H1 (cell line): ENCODE results near the gene LRRC26.

Experiments
- BACH1 ChIP-seq: IDR thresholded peaks from 2 replicates; pipeline ENCODE4 v1.6.1; 2012; ENCODE audit warnings: low read length, improper control_type of control experiment
- CBX5 ChIP-seq: fragments of 300-800, 300-1000 bp; sonication (generic); IDR thresholded peaks from 2 replicates; pipeline ENCODE4 v1.7.1; 2016; ENCODE audit warnings: antibody characterized with exemption, low read length, low read depth
- EGR1 ChIP-seq: IDR thresholded peaks from 2 replicates; pipeline ENCODE4 v1.6.1; 2011; ENCODE audit warnings: low read depth, low read length, borderline replicate concordance
- EP300 ChIP-seq, 2 experiments: IDR thresholded peaks; 1 replicate in 1 of 2; 2 replicates in 1 of 2; pipeline ENCODE4 v1.6.1; 2011 to 2012; ENCODE audit warnings: low read depth in 2 of 2, low read length in 2 of 2, mild to moderate bottlenecking in 2 of 2, borderline replicate concordance in 1 of 2, inconsistent platforms in 1 of 2, moderate library complexity in 1 of 2
- GABPA ChIP-seq: IDR thresholded peaks from 2 replicates; pipeline ENCODE4 v1.6.1; 2011; ENCODE audit warnings: mild to moderate bottlenecking, low read length, moderate library complexity, borderline replicate concordance; ENCODE audit not compliant: insufficient read depth
- NRF1 ChIP-seq: IDR thresholded peaks from 2 replicates; pipeline ENCODE4 v1.6.1; 2011; ENCODE audit warnings: mild to moderate bottlenecking, low read depth, low read length, improper control_type of control experiment
- POLR2A ChIP-seq, 2 experiments: IDR thresholded peaks; 1 replicate in 1 of 2; 2 replicates in 1 of 2; pipeline ENCODE4 v1.6.1; 2011; ENCODE audit warnings: low read depth in 2 of 2, low read length in 2 of 2, mild to moderate bottlenecking in 2 of 2; ENCODE audit errors: control extremely low read depth in 1 of 2
- POLR2AphosphoS5 ChIP-seq: IDR thresholded peaks from 2 replicates; pipeline ENCODE4 v1.6.1; 2011; ENCODE audit warnings: low read depth, low read length
- TAF1 ChIP-seq: IDR thresholded peaks from 2 replicates; pipeline ENCODE4 v1.6.1; 2011; ENCODE audit warnings: mild to moderate bottlenecking, low read depth, low read length
- TBP ChIP-seq: IDR thresholded peaks from 2 replicates; pipeline ENCODE4 v1.6.1; 2011; ENCODE audit warnings: low read depth, low read length, improper control_type of control experiment
- TCF12 ChIP-seq: IDR thresholded peaks from 2 replicates; pipeline ENCODE4 v1.6.1; 2011; ENCODE audit warnings: low read depth, mild to moderate bottlenecking, low read length
- USF2 ChIP-seq: IDR thresholded peaks from 2 replicates; pipeline ENCODE4 v1.6.1; 2011; ENCODE audit warnings: low read length, improper control_type of control experiment
- TF ChIP-seq, protein P1 (sequence below), 3 experiments: IDR thresholded peaks; 1 replicate in 2 of 3; 2 replicates in 1 of 3; pipeline versions ENCODE4 v1.5.1 to v1.6.1; 2011; ENCODE audit warnings: low read length in 3 of 3, mild to moderate bottlenecking in 3 of 3, inconsistent platforms in 2 of 3, low read depth in 1 of 3, moderate library complexity in 1 of 3; ENCODE audit not compliant: insufficient read depth in 1 of 3; ENCODE audit errors: control extremely low read depth in 1 of 3

DNA sequence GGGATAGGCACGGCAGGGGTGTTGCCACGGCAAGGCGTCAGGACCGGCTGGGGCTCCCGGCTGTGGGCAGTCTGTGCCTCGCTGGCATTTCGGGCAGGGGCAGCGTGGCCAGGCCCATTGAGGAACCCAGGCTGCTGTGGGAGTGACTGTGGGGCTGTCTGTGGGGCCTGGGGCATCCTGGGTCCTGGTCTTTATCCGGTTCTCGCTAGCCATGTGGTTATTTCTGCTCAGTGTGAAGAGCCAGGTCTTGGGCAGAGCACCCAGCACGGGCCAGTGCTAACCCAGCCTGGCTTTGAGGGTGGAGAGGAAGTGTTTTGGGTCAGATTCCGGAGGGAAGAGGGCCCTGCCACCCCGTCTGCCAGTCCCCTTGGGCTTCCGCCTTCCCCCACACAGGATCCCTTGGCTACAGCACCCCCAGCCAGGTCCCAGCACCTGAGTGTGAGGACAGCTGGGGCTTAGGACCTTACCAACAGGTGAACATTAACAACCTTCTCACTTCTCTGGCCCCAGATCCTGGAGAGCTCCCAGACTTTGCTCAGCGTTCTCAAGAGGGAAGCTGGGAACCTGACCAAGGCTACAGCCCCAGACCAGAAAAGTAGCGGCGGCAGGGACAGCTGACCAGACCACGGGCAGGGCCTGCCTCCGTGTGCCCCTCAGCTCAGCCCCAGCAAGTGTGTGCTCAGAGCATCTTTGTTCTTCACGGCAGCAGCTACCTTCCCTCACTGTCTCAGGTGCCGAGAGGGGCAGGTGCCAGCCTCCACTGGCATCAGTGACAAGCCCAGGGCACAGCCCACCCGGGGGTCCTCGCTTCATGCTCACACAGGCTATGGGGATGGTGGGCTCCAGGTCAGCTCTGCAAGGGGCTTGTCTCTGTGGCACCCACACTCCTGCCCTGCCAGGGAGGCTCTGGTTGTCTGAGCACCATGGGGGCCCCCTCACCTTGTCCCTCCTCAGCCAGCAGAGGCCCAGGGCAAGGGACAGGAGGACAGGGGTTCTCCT, 19.7 kb upstream of the LRRC26 start:
- TF ChIP-seq EGR1, result no peak
- 0 out of 2 replicates have a peak, but pooled peaks have one; percentile 44 for TF ChIP-seq GABPA
- TF ChIP-seq, protein P1, sequence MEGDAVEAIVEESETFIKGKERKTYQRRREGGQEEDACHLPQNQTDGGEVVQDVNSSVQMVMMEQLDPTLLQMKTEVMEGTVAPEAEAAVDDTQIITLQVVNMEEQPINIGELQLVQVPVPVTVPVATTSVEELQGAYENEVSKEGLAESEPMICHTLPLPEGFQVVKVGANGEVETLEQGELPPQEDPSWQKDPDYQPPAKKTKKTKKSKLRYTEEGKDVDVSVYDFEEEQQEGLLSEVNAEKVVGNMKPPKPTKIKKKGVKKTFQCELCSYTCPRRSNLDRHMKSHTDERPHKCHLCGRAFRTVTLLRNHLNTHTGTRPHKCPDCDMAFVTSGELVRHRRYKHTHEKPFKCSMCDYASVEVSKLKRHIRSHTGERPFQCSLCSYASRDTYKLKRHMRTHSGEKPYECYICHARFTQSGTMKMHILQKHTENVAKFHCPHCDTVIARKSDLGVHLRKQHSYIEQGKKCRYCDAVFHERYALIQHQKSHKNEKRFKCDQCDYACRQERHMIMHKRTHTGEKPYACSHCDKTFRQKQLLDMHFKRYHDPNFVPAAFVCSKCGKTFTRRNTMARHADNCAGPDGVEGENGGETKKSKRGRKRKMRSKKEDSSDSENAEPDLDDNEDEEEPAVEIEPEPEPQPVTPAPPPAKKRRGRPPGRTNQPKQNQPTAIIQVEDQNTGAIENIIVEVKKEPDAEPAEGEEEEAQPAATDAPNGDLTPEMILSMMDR (IDR thresholded peaks at IDR 0.05; ENCODE audit: control extremely low read depth in 1 of 3, insufficient read depth in 1 of 3, low read depth in 1 of 3, low read length in 3 of 3), result no peak
- TF ChIP-seq TBP, result no peak
- no peak for TF ChIP-seq USF2
- TF ChIP-seq POLR2A (IDR thresholded peaks at IDR 0.05; ENCODE audit: control extremely low read depth in 1 of 2, low read depth in 2 of 2, low read length in 2 of 2), result no peak
- TF ChIP-seq BACH1, result no peak
- no peak for TF ChIP-seq NRF1
- no peak for TF ChIP-seq TAF1
- no peak for TF ChIP-seq CBX5
- no peak for TF ChIP-seq TCF12
- TF ChIP-seq POLR2AphosphoS5, result no peak
- TF ChIP-seq EP300 (IDR thresholded peaks at IDR 0.05; ENCODE audit: borderline replicate concordance in 1 of 2, low read depth in 2 of 2, low read length in 2 of 2), result no peak
